HEK293T (cell line): ENCODE data around the gene TMPRSS9.
"Not testable (repeated sequence)": the region's sequence is repeated elsewhere in the genome, so short reads cannot be mapped to it uniquely, and the experiment has no call there.

Experiments used
- CTCF ChIA-PET: fragments of 350-600 bp; formaldehyde crosslinking; extraction: SDS; loops from one replicate; lab custom pipeline; 2021; ENCODE audit warnings: antibody characterized with exemption, inconsistent platforms; lab: Yijun Ruan, JAX
- POLR2A ChIA-PET: fragments of 350-600 bp; formaldehyde crosslinking; extraction: SDS; loops from one replicate; lab custom pipeline; 2020; ENCODE audit warnings: antibody characterized with exemption, inconsistent platforms; lab: Yijun Ruan, JAX
- DNase-seq: peaks from one replicate; pipeline ENCODE4 v3.0.0; 2012; ENCODE audit warnings: mixed read lengths; ENCODE audit errors: extremely low spot score
- ARNT ChIP-seq: fragments of 450-650 bp; IDR thresholded peaks from 2 replicates; pipeline ENCODE4 v1.6.1; 2017; ENCODE audit warnings: mild to moderate bottlenecking
- BHLHE40 ChIP-seq: fragments of 450-650 bp; IDR thresholded peaks from 2 replicates; pipeline ENCODE4 v1.6.1; 2016; ENCODE audit warnings: mild to moderate bottlenecking, moderate library complexity, borderline replicate concordance
- CTBP1 ChIP-seq: fragments of 450-650 bp; IDR thresholded peaks from 2 replicates; pipeline ENCODE4 v1.6.1; 2016; ENCODE audit warnings: borderline replicate concordance
- ELF4 ChIP-seq: fragments of 450-650 bp; IDR thresholded peaks from 2 replicates; pipeline ENCODE4 v1.6.1; 2017; ENCODE audit warnings: antibody characterized with exemption
- FOXA1 ChIP-seq: fragments of 450-650 bp; IDR thresholded peaks from 2 replicates; pipeline ENCODE4 v1.6.1; 2016; ENCODE audit warnings: mild to moderate bottlenecking
- FOXK2 ChIP-seq: fragments of 450-650 bp; IDR thresholded peaks from 2 replicates; pipeline ENCODE4 v1.6.1; 2016; ENCODE audit warnings: mild to moderate bottlenecking
- FOXM1 ChIP-seq: fragments of 450-650 bp; IDR thresholded peaks from 2 replicates; pipeline ENCODE4 v1.6.1; 2017; ENCODE audit warnings: mild to moderate bottlenecking, borderline replicate concordance
- HDGF ChIP-seq: fragments of 450-650 bp; IDR thresholded peaks from 2 replicates; pipeline ENCODE4 v1.6.1; 2017; ENCODE audit warnings: antibody characterized with exemption, borderline replicate concordance
- L3MBTL2 ChIP-seq: fragments of 450-650 bp; conservative IDR thresholded peaks from 2 replicates; pipeline ENCODE4 v1.6.1; 2016; ENCODE audit warnings: mild to moderate bottlenecking
- LEF1 ChIP-seq: fragments of 450-650 bp; IDR thresholded peaks from 2 replicates; pipeline ENCODE4 v1.6.1; 2017; ENCODE audit warnings: mild to moderate bottlenecking, borderline replicate concordance
- NFRKB ChIP-seq: fragments of 450-650 bp; IDR thresholded peaks from 2 replicates; pipeline ENCODE4 v1.6.1; 2016; ENCODE audit warnings: mild to moderate bottlenecking, moderate library complexity
- SP1 ChIP-seq: fragments of 450-650 bp; IDR thresholded peaks from 2 replicates; pipeline ENCODE4 v1.6.1; 2017
- SUZ12 ChIP-seq: fragments of 450-650 bp; IDR thresholded peaks from 2 replicates; pipeline ENCODE4 v1.6.1; 2016; ENCODE audit warnings: mild to moderate bottlenecking
- TARDBP ChIP-seq: fragments of 450-650 bp; IDR thresholded peaks from 2 replicates; pipeline ENCODE4 v1.6.1; 2016
- ZNF384 ChIP-seq: fragments of 450-650 bp; IDR thresholded peaks from 2 replicates; pipeline ENCODE4 v1.6.1; 2016
- TF ChIP-seq, protein P1 (sequence below): fragments of 450-650 bp; IDR thresholded peaks from 2 replicates; pipeline ENCODE4 v1.6.1; 2016

Gene TMPRSS9

DNA sequence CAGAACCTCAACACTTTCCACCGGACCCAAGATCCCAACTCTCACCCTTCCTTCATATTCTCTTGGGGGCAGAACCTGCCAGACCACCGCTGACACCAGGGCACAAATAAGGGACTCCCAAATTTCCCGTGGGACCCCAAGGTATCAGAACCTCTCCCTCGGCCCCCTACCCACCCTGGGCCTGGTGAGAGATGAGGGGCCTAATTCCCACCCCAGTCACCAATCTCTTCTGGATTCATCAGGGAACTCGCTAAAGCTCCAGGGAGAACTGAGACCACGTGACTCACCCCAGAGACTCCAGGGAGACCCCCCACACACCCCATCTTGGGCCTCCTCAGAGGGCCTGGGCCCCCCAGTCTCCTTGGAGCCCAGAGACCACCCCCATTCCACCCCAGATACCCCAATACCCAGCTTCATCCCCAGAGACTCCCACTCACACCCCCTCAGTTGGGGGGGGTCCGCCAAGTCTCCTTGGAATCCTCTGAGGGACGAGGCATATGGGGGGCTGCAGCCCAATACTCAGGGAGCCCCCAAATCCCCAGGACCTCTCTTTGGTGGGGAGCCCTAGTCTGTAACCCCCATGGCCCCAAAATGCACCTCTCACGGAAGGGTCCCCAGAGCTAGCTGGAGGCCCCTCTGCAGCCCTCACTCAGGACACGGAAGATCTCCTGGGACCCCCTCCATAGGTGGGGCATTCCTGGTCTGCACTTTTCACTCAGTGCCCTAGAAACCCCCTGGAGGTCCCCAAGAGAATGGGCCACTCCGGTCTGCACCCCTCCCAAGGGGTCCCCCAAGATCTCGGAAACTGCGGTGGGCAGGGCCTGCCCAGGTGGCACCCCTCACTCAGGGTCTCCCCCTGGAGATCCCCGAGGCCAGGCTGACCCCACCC lies 95.1 kb downstream of the TMPRSS9 start:
- no peak for TF ChIP-seq FOXM1
- TF ChIP-seq HDGF: no peak
- TF ChIP-seq, protein P1, sequence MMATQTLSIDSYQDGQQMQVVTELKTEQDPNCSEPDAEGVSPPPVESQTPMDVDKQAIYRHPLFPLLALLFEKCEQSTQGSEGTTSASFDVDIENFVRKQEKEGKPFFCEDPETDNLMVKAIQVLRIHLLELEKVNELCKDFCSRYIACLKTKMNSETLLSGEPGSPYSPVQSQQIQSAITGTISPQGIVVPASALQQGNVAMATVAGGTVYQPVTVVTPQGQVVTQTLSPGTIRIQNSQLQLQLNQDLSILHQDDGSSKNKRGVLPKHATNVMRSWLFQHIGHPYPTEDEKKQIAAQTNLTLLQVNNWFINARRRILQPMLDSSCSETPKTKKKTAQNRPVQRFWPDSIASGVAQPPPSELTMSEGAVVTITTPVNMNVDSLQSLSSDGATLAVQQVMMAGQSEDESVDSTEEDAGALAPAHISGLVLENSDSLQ: no peak
- no peak for TF ChIP-seq ELF4
- TF ChIP-seq BHLHE40: no peak
- no peak for TF ChIP-seq FOXA1
- TF ChIP-seq L3MBTL2: no peak
- no peak for TF ChIP-seq LEF1
- TF ChIP-seq FOXK2: no peak
- no peak for TF ChIP-seq SP1
- no peak for TF ChIP-seq TARDBP
- no peak for TF ChIP-seq ZNF384
- TF ChIP-seq SUZ12: no peak
- TF ChIP-seq NFRKB: no peak
- TF ChIP-seq ARNT: no peak
- DNase-seq: no peak
- ChIA-PET CTCF (interaction anchor here (0.8 kb wide), 1 partner anchor 156 kb away, joined by 3 read pairs; no protein-coding TSS in a partner anchor), POLR2A (interaction anchor here (1.7 to 4.4 kb wide), 5 partner anchors 9 to 156 kb away, joined by 4 to 27 read pairs (median 8); partner anchors contain the start of genes GADD45B and TIMM13)

DNA sequence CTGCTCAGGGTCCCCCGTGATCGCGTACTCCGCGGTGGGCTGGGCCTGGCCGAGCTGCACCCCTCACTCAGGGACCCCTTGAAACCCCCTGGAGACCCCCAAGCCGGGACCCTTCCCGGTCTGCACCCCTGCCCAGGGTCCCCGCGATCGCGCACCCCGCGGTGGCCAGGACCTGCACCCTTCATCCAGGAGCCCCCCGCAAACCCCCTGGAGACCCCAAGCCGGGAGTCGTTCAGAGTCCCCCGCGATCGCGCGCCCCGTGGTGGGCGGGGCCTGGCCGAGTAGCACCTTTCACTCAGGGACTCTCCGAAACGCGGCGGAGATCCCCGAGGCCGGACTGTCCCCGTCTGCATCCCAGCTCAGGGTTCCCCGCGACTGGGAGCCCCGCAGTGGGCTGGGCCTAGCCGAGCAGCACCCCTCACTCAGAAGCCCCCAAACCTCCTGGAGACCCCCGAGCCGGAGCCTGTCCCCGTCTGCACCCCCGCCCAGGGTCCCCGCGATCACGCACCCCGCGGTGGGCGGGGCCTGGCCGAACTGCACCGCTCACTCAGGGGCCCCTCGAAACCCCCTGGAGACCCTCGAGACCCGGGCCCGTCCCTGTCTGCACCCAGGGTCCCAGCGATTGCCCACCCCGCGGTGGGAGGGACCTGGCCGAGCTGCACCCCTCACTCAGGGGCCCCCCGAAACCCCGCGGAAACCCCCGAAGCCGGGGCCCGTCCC lies 95.9 kb downstream of the TMPRSS9 start:
- DNase-seq: peak; percentile 48
- TF ChIP-seq FOXM1: no peak
- TF ChIP-seq LEF1: no peak
- TF ChIP-seq BHLHE40: no peak
- no peak for TF ChIP-seq SP1
- TF ChIP-seq SUZ12: no peak
- no peak for TF ChIP-seq CTBP1
- TF ChIP-seq ZNF384: no peak
- TF ChIP-seq, protein P1: no peak
- TF ChIP-seq HDGF: no peak
- TF ChIP-seq NFRKB: no peak
- POLR2A ChIA-PET: interaction anchor here (1.0 to 4.4 kb wide), 9 partner anchors 8 to 155 kb away, joined by 3 to 27 read pairs (median 4); partner anchors contain the start of genes GADD45B and TIMM13
- CTCF ChIA-PET: interaction anchor here (1.5 kb wide), 1 partner anchor 155 kb away, joined by 3 read pairs; no protein-coding TSS in a partner anchor

DNA sequence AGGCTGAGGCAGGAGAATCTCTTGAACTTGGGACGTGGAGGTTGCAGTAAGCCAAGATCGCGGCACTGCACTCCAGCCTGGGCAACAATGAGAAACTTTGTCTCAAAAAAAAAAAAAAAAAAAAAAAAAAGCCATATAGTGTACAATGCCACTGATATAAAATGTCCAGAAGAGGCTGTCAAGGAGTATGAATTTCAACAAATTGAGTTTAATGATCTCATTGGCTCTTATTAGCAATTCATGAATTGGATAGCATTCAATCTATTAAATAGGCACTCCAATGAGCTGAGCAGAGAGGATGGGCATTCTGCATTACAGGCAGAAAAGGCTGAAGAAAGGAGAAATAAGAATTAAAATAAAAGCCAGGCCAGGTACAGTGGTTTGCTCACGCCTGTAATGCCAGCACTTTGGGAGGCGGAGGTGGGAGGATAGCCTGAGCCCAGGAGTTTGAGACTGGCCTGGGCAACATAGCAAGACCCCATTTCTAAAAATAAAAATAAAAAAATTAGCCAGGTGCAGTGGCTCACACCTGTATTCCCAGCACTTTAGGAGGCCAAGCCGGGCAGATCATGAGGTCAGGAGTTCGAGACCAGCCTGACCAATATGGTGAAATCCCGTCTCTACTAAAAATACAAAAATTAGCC lies 97.5 kb downstream of the TMPRSS9 start:
- ChIA-PET POLR2A (interaction anchor here (0.6 to 4.4 kb wide), 10 partner anchors 12 to 155 kb away, joined by 3 to 27 read pairs (median 4); partner anchors contain the start of genes GADD45B and TIMM13), CTCF (interaction anchor here (1.5 kb wide), 1 partner anchor 154 kb away, joined by 3 read pairs; no protein-coding TSS in a partner anchor)
- no peak for DNase-seq
- TF ChIP-seq ZNF384 (peak; percentile 28; the same call in 1 of the 2 replicates), BHLHE40 (no peak)

DNA sequence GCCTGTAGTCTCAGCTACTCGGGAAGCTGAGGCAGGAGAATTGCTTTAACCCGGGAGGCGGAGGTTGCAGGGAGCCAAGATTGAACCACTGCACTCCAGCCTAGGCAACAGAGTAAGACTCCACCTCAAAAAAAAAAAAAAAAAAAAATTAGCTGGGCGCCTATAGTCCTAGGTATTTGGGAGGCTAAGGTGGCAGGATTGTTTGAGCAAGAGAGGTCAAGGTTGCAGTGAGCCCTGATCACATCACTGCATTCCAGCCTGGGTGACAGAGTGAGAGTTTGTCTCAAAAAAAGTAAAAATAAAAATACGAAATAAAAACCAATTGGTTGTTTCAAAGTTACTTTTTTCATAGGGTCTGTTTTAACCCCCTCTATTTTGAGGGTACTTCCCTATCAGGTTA lies 98.0 kb downstream of the TMPRSS9 start:
- DNase-seq: no peak
- POLR2A ChIA-PET: interaction anchor here (2.5 to 4.4 kb wide), 2 partner anchors 18 to 31 kb away, joined by 22 to 27 read pairs; partner anchors contain the start of genes GADD45B and TIMM13
- CTCF ChIA-PET: no interaction called here
- TF ChIP-seq L3MBTL2 (no peak), LEF1 (no peak), ZNF384 (no peak), FOXA1 (no peak), ELF4 (no peak), FOXM1 (no peak)

DNA sequence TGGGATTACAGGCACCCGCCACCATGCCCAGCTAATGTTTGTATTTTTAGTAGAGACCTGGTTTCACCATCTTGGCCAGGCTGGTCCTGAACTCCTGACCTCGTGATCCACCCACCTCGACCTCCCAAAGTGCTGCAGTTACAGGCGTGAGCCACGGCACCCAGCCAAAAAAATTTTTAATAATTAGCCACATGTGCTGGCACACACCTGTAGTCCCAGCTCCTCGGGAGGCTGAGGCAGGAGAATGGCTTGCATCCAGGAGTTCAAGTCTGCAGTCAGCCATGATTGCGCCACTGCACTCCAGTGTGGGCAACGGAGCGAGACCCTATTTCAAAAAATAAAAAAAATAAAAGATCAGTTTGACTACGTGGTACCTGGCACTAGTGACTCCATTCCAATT lies 98.7 kb downstream of the TMPRSS9 start:
- CTCF ChIA-PET: interaction anchor here (0.7 kb wide), 1 partner anchor 1214 kb away, joined by 4 read pairs; no protein-coding TSS in a partner anchor
- POLR2A ChIA-PET, DNase-seq: not testable (repeated sequence)

DNA sequence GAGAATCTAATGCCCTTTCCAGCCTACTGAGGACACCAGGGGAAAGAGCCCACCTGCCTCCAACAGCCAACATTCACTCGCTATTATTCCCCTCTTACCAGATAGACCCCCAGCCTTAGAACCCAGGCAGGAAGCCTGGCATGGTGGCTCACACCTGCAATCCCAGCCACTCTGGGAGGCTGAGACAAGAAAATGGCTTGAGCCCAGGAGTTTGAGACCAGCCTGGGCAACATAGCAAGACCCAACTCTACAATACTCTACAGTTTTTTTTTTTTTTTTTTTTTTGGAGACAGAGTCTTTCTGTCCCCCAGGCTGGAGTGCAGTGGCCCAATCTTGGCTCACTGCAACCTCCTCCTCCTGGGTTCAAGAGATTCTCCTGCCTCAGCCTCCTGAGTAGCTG lies 100.2 kb downstream of the TMPRSS9 start:
- CTCF ChIA-PET: no interaction called here
- POLR2A ChIA-PET: no interaction called here
- TF ChIP-seq NFRKB (no peak), ZNF384 (no peak)
- DNase-seq: no peak
